D721Med (cell line): ENCODE data around the gene SRPRB.

Experiments
- DNase-seq: peaks from one replicate; pipeline ENCODE4 v3.0.0; 2011; ENCODE audit warnings: low spot score; ENCODE audit not compliant: insufficient read length
- FAIRE-seq: peaks from 2 replicates; lab custom pipeline; 2011; peaks lifted over from hg19 to GRCh38; lab: Jason Lieb, UNC
- TF ChIP-seq, protein P1 (sequence below): IDR thresholded peaks from 2 replicates; pipeline ENCODE4 v1.5.1; 2012; ENCODE audit warnings: mild to moderate bottlenecking, control low read depth; ENCODE audit not compliant: insufficient read depth; ENCODE audit errors: missing control alignments

Gene SRPRB

DNA sequence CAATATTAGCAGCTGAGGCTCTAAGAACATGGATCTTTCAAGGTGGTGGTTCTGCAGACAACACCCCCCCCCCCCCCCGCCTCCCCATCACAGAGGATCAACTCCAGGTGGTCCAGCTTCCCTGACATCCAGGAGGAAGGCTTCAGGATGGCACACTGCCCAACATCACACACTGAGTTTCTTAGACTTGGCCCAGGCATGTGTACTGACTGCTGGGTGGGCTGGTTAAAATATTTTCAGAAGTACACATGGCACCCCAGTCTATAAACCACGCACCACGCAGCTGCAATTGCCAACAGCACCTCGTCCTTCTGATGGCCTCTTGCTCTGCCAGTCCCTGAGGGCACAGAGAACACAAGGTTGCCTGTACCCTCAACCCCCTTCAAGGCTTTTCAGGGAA, 22.1 kb downstream of the SRPRB start:
- DNase-seq (no peak), FAIRE-seq (no peak)
- TF ChIP-seq, protein P1, sequence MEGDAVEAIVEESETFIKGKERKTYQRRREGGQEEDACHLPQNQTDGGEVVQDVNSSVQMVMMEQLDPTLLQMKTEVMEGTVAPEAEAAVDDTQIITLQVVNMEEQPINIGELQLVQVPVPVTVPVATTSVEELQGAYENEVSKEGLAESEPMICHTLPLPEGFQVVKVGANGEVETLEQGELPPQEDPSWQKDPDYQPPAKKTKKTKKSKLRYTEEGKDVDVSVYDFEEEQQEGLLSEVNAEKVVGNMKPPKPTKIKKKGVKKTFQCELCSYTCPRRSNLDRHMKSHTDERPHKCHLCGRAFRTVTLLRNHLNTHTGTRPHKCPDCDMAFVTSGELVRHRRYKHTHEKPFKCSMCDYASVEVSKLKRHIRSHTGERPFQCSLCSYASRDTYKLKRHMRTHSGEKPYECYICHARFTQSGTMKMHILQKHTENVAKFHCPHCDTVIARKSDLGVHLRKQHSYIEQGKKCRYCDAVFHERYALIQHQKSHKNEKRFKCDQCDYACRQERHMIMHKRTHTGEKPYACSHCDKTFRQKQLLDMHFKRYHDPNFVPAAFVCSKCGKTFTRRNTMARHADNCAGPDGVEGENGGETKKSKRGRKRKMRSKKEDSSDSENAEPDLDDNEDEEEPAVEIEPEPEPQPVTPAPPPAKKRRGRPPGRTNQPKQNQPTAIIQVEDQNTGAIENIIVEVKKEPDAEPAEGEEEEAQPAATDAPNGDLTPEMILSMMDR = no peak

GRCh38 chr3:133828576-133829309, 23.1 kb downstream of the SRPRB start:
- DNase-seq = no peak
- TF ChIP-seq, protein P1 = no peak
- no peak for FAIRE-seq

DNA sequence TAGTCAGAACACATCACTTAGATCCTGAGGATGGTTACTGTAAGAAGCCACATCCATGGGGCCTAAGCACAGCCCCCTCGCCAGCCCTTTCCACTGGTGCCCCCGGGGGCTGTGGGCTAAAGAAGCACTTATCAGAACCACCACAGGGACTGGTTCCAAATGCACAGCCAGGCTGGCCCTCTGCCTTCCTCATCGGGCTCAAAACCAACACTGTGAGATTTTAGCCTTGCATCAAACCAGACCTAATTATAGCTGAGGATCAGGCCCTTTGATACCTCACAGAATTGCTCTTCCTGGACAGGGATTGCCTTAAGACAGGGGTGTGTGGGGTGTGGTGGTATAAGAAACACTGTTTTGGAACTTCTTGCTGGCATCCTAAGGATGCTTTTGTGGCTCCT, 23.7 kb downstream of the SRPRB start:
- TF ChIP-seq, protein P1 = no peak
- DNase-seq (no peak), FAIRE-seq (no peak)

- TF ChIP-seq, protein P1 = no peak
- FAIRE-seq (no peak), DNase-seq (no peak)
Observed at GRCh38 chr3:133830071-133830470, 24.5 kb downstream of the SRPRB start.

DNA sequence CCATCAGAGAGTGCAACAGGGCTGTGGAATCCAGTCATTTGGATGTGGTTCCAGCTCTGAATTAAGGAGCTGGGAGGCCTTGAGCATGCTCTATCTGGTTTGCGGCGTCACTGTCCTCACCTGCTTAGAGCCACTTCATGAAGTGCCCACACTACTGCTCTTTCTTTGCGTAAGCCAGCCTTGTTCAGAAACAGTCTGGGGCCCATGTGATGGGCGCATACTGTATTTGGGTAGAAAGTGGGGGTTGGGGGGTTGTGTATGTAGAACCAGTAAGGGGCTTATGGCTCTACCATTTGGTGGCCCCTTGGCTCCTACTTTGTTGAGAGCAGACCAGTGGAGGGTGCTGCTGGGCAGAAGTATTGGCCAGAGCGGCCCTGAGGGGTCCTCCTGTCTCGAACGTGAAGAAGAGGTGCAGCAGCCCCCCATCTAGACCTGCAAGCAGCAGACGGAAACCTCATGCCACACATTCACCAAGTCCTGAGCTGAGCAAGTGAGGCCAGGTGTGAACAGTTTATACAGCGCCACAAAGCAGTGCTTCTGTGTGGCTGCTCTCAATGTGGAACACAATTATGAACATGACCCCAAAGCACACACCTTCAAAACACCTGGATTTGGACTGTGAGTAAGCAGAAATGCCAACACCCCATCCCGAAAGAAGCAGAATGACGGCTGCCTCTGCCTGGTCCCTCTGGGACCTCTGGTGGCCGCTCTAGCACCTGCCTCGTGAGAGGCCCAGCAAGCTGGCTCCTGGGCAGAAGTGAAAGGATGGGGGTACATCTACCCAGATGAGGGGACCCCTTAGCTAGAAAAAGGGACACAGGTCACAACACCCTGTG, 26.6 kb downstream of the SRPRB start:
- FAIRE-seq = no peak
- no peak for DNase-seq
- TF ChIP-seq, protein P1 = no peak

- FAIRE-seq = no peak
- TF ChIP-seq, protein P1 = no peak
- no peak for DNase-seq
Observed at GRCh38 chr3:133832802-133833144, 27.2 kb downstream of the SRPRB start.

- no peak for DNase-seq
- no peak for FAIRE-seq
Observed at GRCh38 chr3:133833267-133833666, 27.7 kb downstream of the SRPRB start.

More at GRCh38 chr3:133833267-133833666, 27.7 kb downstream of the SRPRB start:
- TF ChIP-seq, protein P1 = no peak
